ENCODE measurements around the gene FZD4. TPM values are rescaled to one million over a fixed set of nuclear protein-coding genes. Genes with fewer than 3 reads are reported as not detected.
A peak's percentile ranks its signal among the peaks of the same experiment; 100 is the strongest.
"Not testable (repeated sequence)": the region's sequence is repeated elsewhere in the genome, so short reads cannot be mapped to it uniquely, and the experiment has no call there.

Gene FZD4
- total and polyA plus RNA-seq, 7 experiments from 2014 or later: not detected

DNA sequence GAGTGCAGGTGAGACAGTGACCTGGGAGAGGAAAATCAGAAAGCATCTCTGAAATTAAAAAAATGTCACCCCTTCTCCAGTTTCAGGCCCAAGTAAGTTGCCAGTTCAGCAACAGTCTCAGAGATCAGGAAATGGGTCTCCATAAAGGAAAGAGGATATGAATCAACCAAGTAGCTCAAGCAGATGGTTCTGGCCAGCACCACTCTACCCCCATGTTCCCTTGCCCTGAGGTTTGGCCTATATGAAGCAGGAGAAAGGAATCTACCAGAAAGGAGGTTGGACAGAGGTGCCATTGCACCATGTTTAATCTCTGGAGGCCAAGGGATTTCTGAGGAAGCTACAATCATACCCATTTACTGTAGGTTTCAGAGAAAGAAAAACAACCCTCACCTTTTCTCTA, 7.7 kb downstream of the FZD4 start:
- H3K4me1 Mint-ChIP-seq: no peaks in the 10 kb centered on the region
- H3K9me3 Mint-ChIP-seq: peaks cover 0 to 1% (median 0%) of the 10 kb centered on the region in 11 donors
- POLR2A ChIA-PET: no interaction called here
- no peak overlapping the region for H3K27ac ChIP-seq (ENCODE audit: low read depth, low read length)
- peaks cover 10 to 32% (median 19%) of the 10 kb centered on the region in 5 donors for H3K27me3 Mint-ChIP-seq
- H3K27me3 ChIP-seq (ENCODE audit: control insufficient read depth in 2 of 2, insufficient read depth in 2 of 2, low read length in 2 of 2): no peaks in the 10 kb centered on the region
- no peak overlapping the region for H3K27ac Mint-ChIP-seq
- H3K4me3 Mint-ChIP-seq: no peak overlapping the region
- no peak overlapping the region for H3K4me3 ChIP-seq (ENCODE audit: low read length)
- no peaks in the 10 kb centered on the region for H3K9me3 ChIP-seq (ENCODE audit: control insufficient read depth in 2 of 3, low read length in 3 of 3)
- CTCF ChIA-PET: interaction anchor here (0.8 kb wide), 1 partner anchor 9 kb away, joined by 4 read pairs; no protein-coding TSS in a partner anchor
- no peaks in the 10 kb centered on the region for H3K36me3 ChIP-seq (ENCODE audit: control insufficient read depth in 2 of 3, insufficient read depth in 3 of 3, low read length in 3 of 3)
- ATAC-seq: no peak
- no peaks in the 10 kb centered on the region for H3K4me1 ChIP-seq (ENCODE audit: control insufficient read depth in 2 of 2, insufficient read depth in 2 of 2, low read length in 2 of 2)
- intact Hi-C loops (cut with micrococcal nuclease): no loop called here
- no peak for DNase-seq
- no peaks in the 10 kb centered on the region for H3K36me3 Mint-ChIP-seq

- POLR2A ChIA-PET; H3K27ac Mint-ChIP-seq; intact Hi-C loops (cut with micrococcal nuclease); H3K36me3 ChIP-seq (ENCODE audit: control insufficient read depth in 2 of 3, insufficient read depth in 3 of 3, low read length in 3 of 3); H3K4me3 ChIP-seq (ENCODE audit: low read length); H3K9me3 Mint-ChIP-seq; H3K27ac ChIP-seq (ENCODE audit: low read depth, low read length); H3K4me3 Mint-ChIP-seq; H3K9me3 ChIP-seq (ENCODE audit: control insufficient read depth in 2 of 3, low read length in 3 of 3); ATAC-seq; DNase-seq; H3K36me3 Mint-ChIP-seq; H3K4me1 ChIP-seq (ENCODE audit: control insufficient read depth in 2 of 2, insufficient read depth in 2 of 2, low read length in 2 of 2); H3K27me3 ChIP-seq (ENCODE audit: control insufficient read depth in 2 of 2, insufficient read depth in 2 of 2, low read length in 2 of 2); H3K4me1 Mint-ChIP-seq: not testable (repeated sequence)
- CTCF ChIA-PET: interaction anchor here (0.6 kb wide), 1 partner anchor 345 kb away, joined by 9 read pairs; no protein-coding TSS in a partner anchor
- H3K27me3 Mint-ChIP-seq: peaks cover under 1 to 19% (median 8%) of the 10 kb centered on the region in 5 donors
Measured at GRCh38 chr11:86943505-86943904, 11.7 kb downstream of the FZD4 start.

DNA sequence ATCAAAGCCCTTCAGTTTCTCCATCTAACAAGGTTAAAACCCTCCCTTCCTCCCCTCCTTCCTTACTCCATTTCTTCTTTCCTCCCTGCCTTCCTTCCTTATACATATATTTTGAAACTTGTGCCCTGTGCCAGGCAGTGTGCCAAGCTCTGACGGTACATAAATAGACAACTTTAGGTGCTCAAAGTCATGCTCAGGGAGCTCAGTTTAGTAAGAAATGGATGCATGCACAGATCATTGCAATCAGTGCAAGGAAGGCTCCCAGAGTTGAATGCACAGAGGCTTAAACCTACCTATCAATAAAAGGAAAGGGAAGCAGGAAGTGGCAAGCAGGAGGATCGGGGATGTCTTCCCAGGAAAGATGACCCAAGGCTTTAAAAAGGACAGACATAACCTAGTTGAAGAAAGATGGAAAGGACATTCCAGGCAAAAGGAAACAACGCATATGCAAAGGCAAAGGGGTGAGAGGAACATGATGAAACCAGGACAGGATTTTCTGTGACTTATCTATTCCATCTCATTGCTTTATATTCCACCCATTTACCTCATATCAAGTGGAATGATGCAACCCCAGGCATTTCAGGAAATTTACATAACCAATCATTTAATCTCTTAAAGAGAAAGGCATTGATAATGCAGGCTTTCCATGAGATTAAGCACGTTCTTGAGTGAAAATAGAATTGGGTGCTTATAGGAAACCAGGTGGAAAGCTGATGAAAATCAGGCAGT, 13.2 kb downstream of the FZD4 start:
- intact Hi-C loops (cut with micrococcal nuclease): no loop called here
- H3K9me3 Mint-ChIP-seq: peaks cover 0 to 1% (median 0%) of the 10 kb centered on the region in 11 donors
- no peak for ATAC-seq
- Histone ChIP-seq H3K4me3 (ENCODE audit: low read length) (no peak overlapping the region), H3K4me1 (ENCODE audit: control insufficient read depth in 2 of 2, insufficient read depth in 2 of 2, low read length in 2 of 2) (no peaks in the 10 kb centered on the region), H3K27me3 (ENCODE audit: control insufficient read depth in 2 of 2, insufficient read depth in 2 of 2, low read length in 2 of 2) (no peaks in the 10 kb centered on the region), H3K9me3 (ENCODE audit: control insufficient read depth in 2 of 3, low read length in 3 of 3) (no peaks in the 10 kb centered on the region), H3K36me3 (ENCODE audit: control insufficient read depth in 2 of 3, insufficient read depth in 3 of 3, low read length in 3 of 3) (no peaks in the 10 kb centered on the region), H3K27ac (ENCODE audit: low read depth, low read length) (no peak overlapping the region)
- no peak overlapping the region for H3K4me3 Mint-ChIP-seq
- H3K27ac Mint-ChIP-seq: no peak overlapping the region
- CTCF ChIA-PET: interaction anchor here (0.7 kb wide), 1 partner anchor 11 kb away, joined by 3 read pairs; no protein-coding TSS in a partner anchor
- peaks cover 0 to 2% (median 0%) of the 10 kb centered on the region in 7 donors for H3K4me1 Mint-ChIP-seq
- H3K27me3 Mint-ChIP-seq: peaks cover 0 to 11% (median 8%) of the 10 kb centered on the region in 5 donors
- H3K36me3 Mint-ChIP-seq: no peaks in the 10 kb centered on the region
- no peak for DNase-seq
- POLR2A ChIA-PET: no interaction called here

GRCh38 chr11:86941077-86941870, 13.9 kb downstream of the FZD4 start:
- intact Hi-C loops (cut with micrococcal nuclease): no loop called here
- Histone ChIP-seq H3K9me3 (ENCODE audit: control insufficient read depth in 2 of 3, low read length in 3 of 3) (no peaks in the 10 kb centered on the region), H3K4me1 (ENCODE audit: control insufficient read depth in 2 of 2, insufficient read depth in 2 of 2, low read length in 2 of 2) (no peaks in the 10 kb centered on the region), H3K4me3 (ENCODE audit: low read length) (no peak overlapping the region), H3K36me3 (ENCODE audit: control insufficient read depth in 2 of 3, insufficient read depth in 3 of 3, low read length in 3 of 3) (no peaks in the 10 kb centered on the region), H3K27me3 (ENCODE audit: control insufficient read depth in 2 of 2, insufficient read depth in 2 of 2, low read length in 2 of 2) (no peaks in the 10 kb centered on the region), H3K27ac (ENCODE audit: low read depth, low read length) (no peak overlapping the region)
- H3K36me3 Mint-ChIP-seq: no peaks in the 10 kb centered on the region
- DNase-seq (no peak), ATAC-seq (no peak)
- H3K4me3 Mint-ChIP-seq: no peak overlapping the region
- H3K27ac Mint-ChIP-seq: no peak overlapping the region
- peaks cover 0 to 9% (median 8%) of the 10 kb centered on the region in 5 donors for H3K27me3 Mint-ChIP-seq
- peaks cover 0 to 2% (median 0%) of the 10 kb centered on the region in 7 donors for H3K4me1 Mint-ChIP-seq
- POLR2A ChIA-PET: no interaction called here
- peaks cover 0 to 1% (median 0%) of the 10 kb centered on the region in 11 donors for H3K9me3 Mint-ChIP-seq
- CTCF ChIA-PET: interaction anchor here (0.7 to 1.0 kb wide), 3 partner anchors 12 to 70 kb away, joined by 3 read pairs; no protein-coding TSS in a partner anchor

DNA sequence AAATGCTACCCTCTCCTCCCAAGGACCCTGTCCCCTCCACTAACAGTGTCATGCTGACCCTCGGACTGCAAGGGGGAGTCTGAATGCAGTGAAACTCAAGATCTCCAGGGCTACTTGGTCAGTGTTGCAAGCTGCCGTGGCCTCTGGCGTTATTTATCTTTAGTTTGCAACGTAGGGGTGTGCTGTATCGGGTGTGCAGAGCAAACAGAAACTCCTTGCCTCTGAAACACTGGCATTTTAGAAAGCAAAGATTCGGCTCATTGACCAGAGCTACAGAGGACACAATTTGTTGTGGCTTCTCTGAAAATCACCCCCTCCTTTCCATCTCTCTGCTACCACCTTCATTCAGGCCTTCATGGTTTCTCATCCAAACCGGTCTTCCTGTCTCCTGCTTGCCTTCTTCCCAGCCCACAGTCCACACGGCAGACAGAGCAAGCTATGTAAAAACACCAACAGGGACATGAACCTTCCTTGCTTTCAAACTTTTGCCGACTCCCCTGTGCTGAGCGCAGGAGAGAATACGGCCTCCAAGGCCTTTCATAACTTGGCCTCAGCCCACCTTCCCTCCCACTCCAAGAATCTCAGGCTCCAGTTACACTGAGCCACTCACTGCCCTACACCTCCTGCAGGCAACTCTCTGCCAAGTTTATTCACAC, 14.9 kb downstream of the FZD4 start:
- Mint-ChIP-seq H3K4me1 (peaks cover 0 to 2% (median 0%) of the 10 kb centered on the region in 7 donors), H3K9me3 (peaks cover 0 to 1% (median 0%) of the 10 kb centered on the region in 11 donors), H3K36me3 (no peaks in the 10 kb centered on the region), H3K27me3 (peaks cover 0 to 9% (median 8%) of the 10 kb centered on the region in 5 donors), H3K4me3 (no peak overlapping the region), H3K27ac (peak overlapping the region in 1 of 9 donors; percentile 45)
- no peak overlapping the region for H3K4me3 ChIP-seq (ENCODE audit: low read length)
- no peak for DNase-seq
- intact Hi-C loops (cut with micrococcal nuclease): no loop called here
- H3K27ac ChIP-seq (ENCODE audit: low read depth, low read length): no peak overlapping the region
- ChIA-PET CTCF (interaction anchor here (0.9 to 2.9 kb wide), 5 partner anchors 43 to 480 kb away, joined by 3 to 18 read pairs (median 3); no protein-coding TSS in a partner anchor), POLR2A (no interaction called here)
- H3K27me3 ChIP-seq (ENCODE audit: control insufficient read depth in 2 of 2, insufficient read depth in 2 of 2, low read length in 2 of 2): no peaks in the 10 kb centered on the region
- H3K4me1 ChIP-seq (ENCODE audit: control insufficient read depth in 2 of 2, insufficient read depth in 2 of 2, low read length in 2 of 2): no peaks in the 10 kb centered on the region
- no peaks in the 10 kb centered on the region for H3K36me3 ChIP-seq (ENCODE audit: control insufficient read depth in 2 of 3, insufficient read depth in 3 of 3, low read length in 3 of 3)
- no peaks in the 10 kb centered on the region for H3K9me3 ChIP-seq (ENCODE audit: control insufficient read depth in 2 of 3, low read length in 3 of 3)
- ATAC-seq: no peak

Data from naive thymus-derived CD4-positive, alpha-beta T cell (primary cell).